Activated CD8-positive, alpha-beta T cell treated with anti-CD3 and anti-CD28 coated beads for 36 hours (primary cell): ENCODE data around the gene RBM38. TPM values are rescaled to one million over a fixed set of nuclear protein-coding genes. Genes with fewer than 3 reads are reported as not detected.

Source experiments
- ATAC-seq: fragments of 200-7000 bp; cut with Tn5 transposase; one replicate; pipeline ENCODE4 v1.10.0; 2021; ENCODE audit warnings: mild to moderate bottlenecking, moderate library complexity
- CTCF ChIA-PET: fragments of 350-600 bp; sonication (Branson Sonifier 250); formaldehyde crosslinking; loops from one replicate; lab custom pipeline; 2021; ENCODE audit warnings: antibody characterized with exemption; lab: Charles Lee
- POLR2A ChIA-PET: fragments of 350-600 bp; sonication (Branson Sonifier 250); formaldehyde crosslinking; loops from one replicate; lab custom pipeline; 2021; ENCODE audit warnings: antibody characterized with exemption; lab: Charles Lee
- DNase-seq: peaks from one replicate; pipeline ENCODE4 v3.0.0-alpha.2; 2020
- H3K27ac Mint-ChIP-seq: one replicate; pipeline ENCODE4 v1.8.0; 2021; ENCODE audit warnings: mild to moderate bottlenecking, mixed read lengths
- H3K27me3 Mint-ChIP-seq: one replicate; pipeline ENCODE4 v1.8.0; 2021; ENCODE audit warnings: mixed read lengths
- H3K36me3 Mint-ChIP-seq: one replicate; pipeline ENCODE4 v1.8.0; 2021; ENCODE audit warnings: low read depth, mixed read lengths
- H3K4me1 Mint-ChIP-seq: one replicate; pipeline ENCODE4 v1.8.0; 2021; ENCODE audit warnings: low read depth, mixed read lengths
- H3K4me3 Mint-ChIP-seq: one replicate; pipeline ENCODE4 v1.8.0; 2021; ENCODE audit warnings: mild to moderate bottlenecking, moderate library complexity, mixed read lengths
- H3K9me3 Mint-ChIP-seq: one replicate; pipeline ENCODE4 v1.8.0; 2021; ENCODE audit warnings: mixed read lengths
- intact Hi-C: fragments of 100-400 bp; cut with micrococcal nuclease; formaldehyde crosslinking; loops from one replicate; pipeline ENCODE4 v1.10.0; 2022
- total RNA-seq, 2 experiments: library from RNA; stranded (reverse); gene quantifications; one replicate each; pipeline ENCODE4 v1.2.3, GENCODE V29; 2021
- TF ChIP-seq, protein P1 (sequence below): fragments of 200-600 bp; IDR thresholded peaks from one replicate; pipeline ENCODE4 v1.8.0; 2022; ENCODE audit warnings: antibody characterized with exemption, mild to moderate bottlenecking

The RBM38 gene
- total RNA-seq, 2 experiments from 2014 or later: 114 to 116 TPM

DNA sequence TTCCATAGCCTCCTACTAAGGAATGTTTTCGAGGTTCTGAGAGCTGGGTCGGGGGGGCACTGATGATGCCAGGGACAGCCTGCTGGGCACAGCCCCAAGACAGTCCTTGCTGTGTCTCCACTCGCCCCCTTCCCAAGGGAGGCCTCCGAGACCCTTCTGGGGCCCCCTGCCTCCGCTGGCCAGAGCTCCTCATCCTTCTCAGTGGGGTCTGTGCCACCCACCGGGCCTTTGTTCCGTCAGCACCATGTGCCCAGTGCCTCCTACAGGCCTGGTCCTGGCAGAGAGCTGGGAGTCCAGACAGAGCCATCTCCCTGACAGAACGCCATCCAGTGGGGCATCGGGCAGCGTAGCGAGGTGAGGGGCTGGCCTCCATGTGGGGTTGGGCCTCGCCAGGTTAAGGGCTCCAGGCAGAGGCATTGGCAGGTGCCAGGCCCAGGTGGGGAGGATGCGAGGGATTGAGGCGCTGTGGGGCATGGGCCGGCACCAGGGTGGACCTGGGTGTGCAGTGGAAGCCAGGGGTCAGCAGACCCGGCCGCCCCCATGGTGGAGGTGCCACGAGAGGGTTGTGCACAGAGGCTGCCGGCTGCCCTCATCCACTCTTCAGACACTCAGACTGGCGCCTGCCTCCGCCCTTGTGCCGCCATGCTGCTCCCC, 13.3 kb downstream of the RBM38 start:
- intact Hi-C loops: no loop called here
- DNase-seq (no peak), ATAC-seq (no peak)
- Mint-ChIP-seq H3K27me3 (no peaks in the 10 kb centered on the region), H3K4me1 (peaks cover 43% of the 10 kb centered on the region), H3K9me3 (no peaks in the 10 kb centered on the region), H3K27ac (peak overlapping the region; percentile 57), H3K4me3 (no peak overlapping the region), H3K36me3 (peaks cover 65% of the 10 kb centered on the region)
- TF ChIP-seq, protein P1, sequence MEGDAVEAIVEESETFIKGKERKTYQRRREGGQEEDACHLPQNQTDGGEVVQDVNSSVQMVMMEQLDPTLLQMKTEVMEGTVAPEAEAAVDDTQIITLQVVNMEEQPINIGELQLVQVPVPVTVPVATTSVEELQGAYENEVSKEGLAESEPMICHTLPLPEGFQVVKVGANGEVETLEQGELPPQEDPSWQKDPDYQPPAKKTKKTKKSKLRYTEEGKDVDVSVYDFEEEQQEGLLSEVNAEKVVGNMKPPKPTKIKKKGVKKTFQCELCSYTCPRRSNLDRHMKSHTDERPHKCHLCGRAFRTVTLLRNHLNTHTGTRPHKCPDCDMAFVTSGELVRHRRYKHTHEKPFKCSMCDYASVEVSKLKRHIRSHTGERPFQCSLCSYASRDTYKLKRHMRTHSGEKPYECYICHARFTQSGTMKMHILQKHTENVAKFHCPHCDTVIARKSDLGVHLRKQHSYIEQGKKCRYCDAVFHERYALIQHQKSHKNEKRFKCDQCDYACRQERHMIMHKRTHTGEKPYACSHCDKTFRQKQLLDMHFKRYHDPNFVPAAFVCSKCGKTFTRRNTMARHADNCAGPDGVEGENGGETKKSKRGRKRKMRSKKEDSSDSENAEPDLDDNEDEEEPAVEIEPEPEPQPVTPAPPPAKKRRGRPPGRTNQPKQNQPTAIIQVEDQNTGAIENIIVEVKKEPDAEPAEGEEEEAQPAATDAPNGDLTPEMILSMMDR: no peak
- POLR2A ChIA-PET: interaction anchor here (0.9 to 3.5 kb wide), 4 partner anchors 9 to 30 kb away, joined by 3 to 14 read pairs (median 12); no protein-coding TSS in a partner anchor
- CTCF ChIA-PET: interaction anchor here (2.4 kb wide), 1 partner anchor 23 kb away, joined by 11 read pairs; no protein-coding TSS in a partner anchor

DNA sequence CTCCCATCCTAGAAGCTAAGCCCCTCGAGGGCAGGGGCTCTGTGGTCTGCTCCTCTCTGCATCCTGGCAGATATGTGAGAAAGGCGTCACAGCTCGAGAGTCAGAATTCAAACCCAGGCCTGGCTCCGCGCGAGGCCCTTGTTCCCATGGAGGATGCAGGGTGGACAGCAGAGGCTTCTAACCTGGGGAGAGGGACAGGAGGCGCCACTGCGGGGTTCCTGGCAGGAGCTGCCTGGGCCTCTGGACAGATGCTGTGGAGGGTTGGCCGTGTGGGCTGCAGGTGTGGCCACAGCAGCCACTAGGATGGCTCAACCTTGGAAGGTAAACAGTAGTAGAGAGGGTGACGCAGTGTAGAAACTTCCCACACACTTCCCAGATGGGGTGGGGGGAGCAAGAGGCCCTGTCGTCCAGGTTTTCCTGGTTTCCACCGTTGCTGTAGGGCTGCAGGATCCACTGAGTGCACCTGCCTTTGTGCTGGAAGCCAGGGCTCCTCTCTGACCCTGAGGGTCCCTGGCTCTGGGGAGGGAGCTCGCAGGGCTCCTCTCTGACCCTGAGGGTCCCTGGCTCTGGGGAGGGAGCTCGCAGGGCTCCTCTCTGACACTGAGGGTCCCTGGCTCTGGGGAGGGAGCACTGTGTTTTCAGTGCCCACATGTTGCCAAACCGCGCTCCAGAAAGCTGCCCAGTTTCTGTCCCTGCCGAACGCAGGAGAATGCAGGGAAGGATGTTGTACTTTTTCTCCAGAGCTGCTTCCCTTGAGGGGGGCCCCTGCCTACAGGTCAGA, 14.2 kb downstream of the RBM38 start:
- no peak for ATAC-seq
- Mint-ChIP-seq H3K27ac (no peak overlapping the region), H3K4me1 (peaks cover 34% of the 10 kb centered on the region), H3K4me3 (no peak overlapping the region), H3K27me3 (no peaks in the 10 kb centered on the region), H3K36me3 (peaks cover 58% of the 10 kb centered on the region), H3K9me3 (no peaks in the 10 kb centered on the region)
- intact Hi-C loops: no loop called here
- TF ChIP-seq, protein P1: no peak
- no peak for DNase-seq
- ChIA-PET CTCF (no interaction called here), POLR2A (interaction anchor here (0.9 to 3.5 kb wide), 4 partner anchors 13 to 68 kb away, joined by 3 to 14 read pairs (median 4); no protein-coding TSS in a partner anchor)

DNA sequence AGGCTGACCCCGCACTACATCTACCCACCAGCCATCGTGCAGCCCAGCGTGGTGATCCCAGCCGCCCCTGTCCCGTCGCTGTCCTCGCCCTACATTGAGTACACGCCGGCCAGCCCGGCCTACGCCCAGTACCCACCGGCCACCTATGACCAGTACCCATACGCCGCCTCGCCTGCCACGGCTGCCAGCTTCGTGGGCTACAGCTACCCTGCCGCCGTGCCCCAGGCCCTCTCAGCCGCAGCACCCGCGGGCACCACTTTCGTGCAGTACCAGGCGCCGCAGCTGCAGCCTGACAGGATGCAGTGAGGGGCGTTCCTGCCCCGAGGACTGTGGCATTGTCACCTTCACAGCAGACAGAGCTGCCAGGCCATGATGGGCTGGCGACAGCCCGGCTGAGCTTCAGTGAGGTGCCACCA, 16.4 kb downstream of the RBM38 start:
- Mint-ChIP-seq H3K4me3 (no peak overlapping the region), H3K4me1 (peaks cover 23% of the 10 kb centered on the region), H3K27ac (no peak overlapping the region), H3K27me3 (no peaks in the 10 kb centered on the region), H3K9me3 (no peaks in the 10 kb centered on the region), H3K36me3 (peaks cover 37% of the 10 kb centered on the region)
- ChIA-PET POLR2A (interaction anchor here (0.9 to 4.2 kb wide), 7 partner anchors 8 to 19 kb away, joined by 3 to 24 read pairs (median 5); no protein-coding TSS in a partner anchor), CTCF (no interaction called here)
- intact Hi-C loops: no loop called here
- ATAC-seq: no peak
- no peak for DNase-seq
- TF ChIP-seq, protein P1: no peak

DNA sequence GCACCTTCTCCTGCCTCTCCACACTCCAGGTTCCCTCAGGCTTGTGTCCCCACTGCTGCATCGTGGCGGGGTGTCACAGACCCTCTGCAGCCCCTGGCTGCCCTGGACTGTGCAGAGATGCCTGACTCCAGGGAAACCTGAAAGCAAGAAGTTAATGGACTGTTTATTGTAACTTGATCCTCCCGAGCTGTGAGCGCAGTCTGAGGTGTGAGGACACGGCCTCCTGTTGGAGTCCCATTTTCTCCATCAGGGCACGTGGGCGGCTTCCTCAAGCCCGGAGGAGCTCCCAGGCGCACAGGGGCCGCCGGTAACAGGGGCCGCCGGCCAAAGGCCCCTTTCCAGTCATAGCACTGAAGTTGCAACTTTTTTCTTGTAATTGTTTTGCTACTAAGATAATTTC, 16.9 kb downstream of the RBM38 start:
- H3K27me3 Mint-ChIP-seq: no peaks in the 10 kb centered on the region
- H3K9me3 Mint-ChIP-seq: no peaks in the 10 kb centered on the region
- H3K36me3 Mint-ChIP-seq: peaks cover 31% of the 10 kb centered on the region
- H3K4me1 Mint-ChIP-seq: peaks cover 17% of the 10 kb centered on the region
- intact Hi-C loops: no loop called here
- DNase-seq: no peak
- TF ChIP-seq, protein P1: no peak
- no peak overlapping the region for H3K4me3 Mint-ChIP-seq
- H3K27ac Mint-ChIP-seq: no peak overlapping the region
- POLR2A ChIA-PET: interaction anchor here (0.9 to 4.2 kb wide), 5 partner anchors 9 to 19 kb away, joined by 3 to 24 read pairs (median 5); no protein-coding TSS in a partner anchor
- ATAC-seq: no peak
- CTCF ChIA-PET: no interaction called here
